ENCODE measurements around the gene COPS3. TPM values are rescaled to one million over a fixed set of nuclear protein-coding genes. Genes with fewer than 3 reads are reported as not detected.
A peak's percentile ranks its signal among the peaks of the same experiment; 100 is the strongest.

Gene COPS3
- total RNA-seq: 10 to 100 TPM; 28.9 to 78.2 (median 60.0) TPM

- Histone ChIP-seq H3K4me3 (peak within 1 kb of the TSS; percentile 84 to 99 (median 90)), H3K9me3 (no peaks in the 10 kb centered on the region), H3K4me1 (peaks cover 12 to 41% (median 15%) of the 10 kb centered on the region in 4 donors), H3K36me3 (peaks cover 0 to under 1% (median 0%) of the 10 kb centered on the region in 4 donors), H3K27me3 (no peaks in the 10 kb centered on the region), H3K27ac (peak within 1 kb of the TSS; percentile 97 to 99 (median 98))
- DNase-seq: peak; percentile 98
- WGBS, 2 donors (ENCODE audit: low coverage in 1 of 2): 0% methylated on average over 49 of the region's 80 CpGs; no CpG with 5 or more reads in 1 of the 2 donors
- intact Hi-C loops (cut with DNase I; ENCODE audit: low total_unique reads): no loop called here
- in situ Hi-C loops (cut with MboI; ENCODE audit: low pct_ligation_motif_present in 1 of 4, low pct_unique_long_range_greater_than_20kb in 1 of 4, low sequenced_read_pairs in 3 of 4): no loop called here
- TF ChIP-seq POLR2AphosphoS5 (IDR thresholded peaks at IDR 0.05) (peak; percentile 63 to 91 (median 87)), EP300 (IDR thresholded peaks at IDR 0.05; ENCODE audit: low read depth) (no peak), POLR2A (IDR thresholded peaks at IDR 0.05) (peak; percentile 74)
These were observed at the start of gene COPS3 for GRCh38 chr17:17280613-17281549. TSS of gene COPS3 (minus strand) at chr17:17281246. CDS start at chr17:17281186, 60 bp downstream.

- DNase-seq: no peak
- no peak overlapping the region for H3K27ac ChIP-seq
- H3K27me3 ChIP-seq: no peaks in the 10 kb centered on the region
- no peak overlapping the region for H3K4me3 ChIP-seq
- in situ Hi-C loops (cut with MboI; ENCODE audit: low pct_ligation_motif_present in 1 of 4, low pct_unique_long_range_greater_than_20kb in 1 of 4, low sequenced_read_pairs in 3 of 4): no loop called here
- TF ChIP-seq POLR2AphosphoS5 (IDR thresholded peaks at IDR 0.05): no peak
- no peak for TF ChIP-seq CTCF (IDR thresholded peaks at IDR 0.05)
- TF ChIP-seq POLR2A (IDR thresholded peaks at IDR 0.05): no peak
- TF ChIP-seq EP300 (IDR thresholded peaks at IDR 0.05; ENCODE audit: low read depth): no peak
- no peaks in the 10 kb centered on the region for H3K4me1 ChIP-seq
- H3K36me3 ChIP-seq: no peaks in the 10 kb centered on the region
- intact Hi-C loops (cut with DNase I; ENCODE audit: low total_unique reads): no loop called here
- no peaks in the 10 kb centered on the region for H3K9me3 ChIP-seq
- 76% methylated on average over 8 of the region's 8 CpGs; no CpG with 5 or more reads in 1 of the 2 donors for WGBS, 2 donors (ENCODE audit: low coverage in 1 of 2)
These were observed 47.2 kb upstream of the COPS3 start for GRCh38 chr17:17328251-17328650.

- no peaks in the 10 kb centered on the region for H3K27me3 ChIP-seq
- no peaks in the 10 kb centered on the region for H3K4me1 ChIP-seq
- no peak for DNase-seq
- TF ChIP-seq EP300 (IDR thresholded peaks at IDR 0.05; ENCODE audit: low read depth): no peak
- TF ChIP-seq POLR2A (IDR thresholded peaks at IDR 0.05): no peak
- TF ChIP-seq POLR2AphosphoS5 (IDR thresholded peaks at IDR 0.05): no peak
- no peak for TF ChIP-seq CTCF (IDR thresholded peaks at IDR 0.05)
- H3K27ac ChIP-seq: no peak overlapping the region
- intact Hi-C loops (cut with DNase I; ENCODE audit: low total_unique reads): no loop called here
- H3K4me3 ChIP-seq: no peak overlapping the region
- H3K9me3 ChIP-seq: no peaks in the 10 kb centered on the region
- H3K36me3 ChIP-seq: no peaks in the 10 kb centered on the region
- in situ Hi-C loops (cut with MboI; ENCODE audit: low pct_ligation_motif_present in 1 of 4, low pct_unique_long_range_greater_than_20kb in 1 of 4, low sequenced_read_pairs in 3 of 4): no loop called here
- 93 to 96% methylated on average over 3 to 13 of the region's 13 CpGs for WGBS, 2 donors (ENCODE audit: low coverage in 1 of 2)
These were observed 45.3 kb upstream of the COPS3 start for GRCh38 chr17:17326275-17326875.

GRCh38 chr17:17325816-17326215, 44.8 kb upstream of the COPS3 start:
- TF ChIP-seq POLR2A (IDR thresholded peaks at IDR 0.05) (no peak), CTCF (IDR thresholded peaks at IDR 0.05) (no peak), EP300 (IDR thresholded peaks at IDR 0.05; ENCODE audit: low read depth) (no peak), POLR2AphosphoS5 (IDR thresholded peaks at IDR 0.05) (no peak)
- H3K27me3 ChIP-seq: no peaks in the 10 kb centered on the region
- intact Hi-C loops (cut with DNase I; ENCODE audit: low total_unique reads) (no loop called here), in situ Hi-C loops (cut with MboI; ENCODE audit: low pct_ligation_motif_present in 1 of 4, low pct_unique_long_range_greater_than_20kb in 1 of 4, low sequenced_read_pairs in 3 of 4) (no loop called here)
- H3K36me3 ChIP-seq: no peaks in the 10 kb centered on the region
- 94 to 100% methylated on average over 1 to 9 of the region's 9 CpGs for WGBS, 2 donors (ENCODE audit: low coverage in 1 of 2)
- no peak overlapping the region for H3K4me3 ChIP-seq
- no peak overlapping the region for H3K27ac ChIP-seq
- no peak for DNase-seq
- no peaks in the 10 kb centered on the region for H3K9me3 ChIP-seq
- H3K4me1 ChIP-seq: no peaks in the 10 kb centered on the region
